Glutamatergic neuron (in vitro differentiated cells): Measurements from ENCODE around the gene OTX1. TPM values are rescaled to one million over a fixed set of nuclear protein-coding genes. Genes with fewer than 3 reads are reported as not detected.

Experiments used
- DNase-seq: peaks from one replicate; pipeline ENCODE4 v3.0.0; 2022
- H3K27ac Mint-ChIP-seq: one replicate; pipeline ENCODE4 v1.8.0; 2020; ENCODE audit warnings: mild to moderate bottlenecking, mixed read lengths, inconsistent platforms; ENCODE audit not compliant: unreplicated experiment
- H3K27me3 Mint-ChIP-seq: one replicate; pipeline ENCODE4 v1.8.0; 2020; ENCODE audit warnings: mild to moderate bottlenecking, moderate library complexity, mixed read lengths, inconsistent platforms; ENCODE audit not compliant: unreplicated experiment
- H3K36me3 Mint-ChIP-seq: one replicate; pipeline ENCODE4 v1.8.0; 2020; ENCODE audit warnings: mild to moderate bottlenecking, mixed read lengths, inconsistent platforms; ENCODE audit not compliant: unreplicated experiment
- H3K4me1 Mint-ChIP-seq: one replicate; pipeline ENCODE4 v1.8.0; 2020; ENCODE audit warnings: mild to moderate bottlenecking, low read depth, mixed read lengths, inconsistent platforms; ENCODE audit not compliant: unreplicated experiment
- H3K4me3 Mint-ChIP-seq: one replicate; pipeline ENCODE4 v1.8.0; 2020; ENCODE audit warnings: mild to moderate bottlenecking, mixed read lengths, inconsistent platforms; ENCODE audit not compliant: unreplicated experiment
- H3K9me3 Mint-ChIP-seq: one replicate; pipeline ENCODE4 v1.8.0; 2020; ENCODE audit warnings: mild to moderate bottlenecking, moderate library complexity, mixed read lengths, inconsistent platforms; ENCODE audit not compliant: unreplicated experiment
- total RNA-seq: library from RNA; stranded (reverse); fragmentation: NEBNext Ultra II Directional; extraction: Animal tissue kit (Norgen Biotek cat#: 25700); gene quantifications from one replicate; pipeline ENCODE4 v1.2.1, GENCODE V29; 2021; ENCODE audit not compliant: unreplicated experiment
- TF ChIP-seq, protein P1 (sequence below): fragments of 200-600 bp; sonication (generic); IDR thresholded peaks from one replicate; pipeline ENCODE4 v1.5.0; 2021; ENCODE audit not compliant: partially characterized antibody, unreplicated experiment

OTX1 gene
- total RNA-seq, 1 donor from 2014 or later, result 0.15 TPM

DNA sequence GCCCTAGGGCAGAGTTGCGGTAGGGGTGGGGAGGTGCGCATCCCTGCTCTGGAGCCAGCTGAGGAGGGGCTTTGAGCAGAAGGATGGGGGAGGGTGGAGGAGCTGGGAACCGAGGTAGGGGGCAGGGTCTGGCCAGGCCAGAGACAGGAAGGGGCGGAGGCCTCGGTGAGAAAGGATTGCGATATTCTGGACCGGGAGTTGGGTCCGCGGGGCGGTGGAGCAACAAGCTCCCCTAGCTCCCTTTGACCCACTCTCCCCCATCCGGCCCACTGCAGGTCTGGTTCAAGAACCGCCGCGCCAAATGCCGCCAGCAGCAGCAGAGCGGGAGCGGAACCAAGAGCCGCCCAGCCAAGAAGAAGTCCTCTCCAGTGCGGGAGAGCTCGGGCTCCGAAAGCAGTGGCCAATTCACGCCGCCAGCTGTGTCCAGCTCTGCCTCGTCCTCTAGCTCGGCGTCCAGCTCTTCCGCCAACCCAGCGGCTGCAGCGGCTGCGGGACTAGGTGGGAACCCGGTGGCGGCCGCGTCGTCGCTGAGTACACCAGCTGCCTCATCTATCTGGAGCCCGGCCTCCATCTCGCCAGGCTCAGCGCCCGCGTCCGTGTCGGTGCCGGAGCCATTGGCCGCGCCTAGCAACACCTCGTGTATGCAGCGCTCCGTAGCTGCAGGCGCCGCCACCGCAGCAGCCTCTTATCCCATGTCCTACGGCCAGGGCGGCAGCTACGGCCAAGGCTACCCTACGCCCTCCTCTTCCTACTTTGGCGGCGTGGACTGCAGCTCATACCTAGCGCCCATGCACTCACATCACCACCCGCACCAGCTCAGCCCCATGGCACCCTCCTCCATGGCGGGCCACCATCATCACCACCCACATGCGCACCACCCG, 4.8 kb downstream of the OTX1 start:
- Mint-ChIP-seq H3K27ac (no peak overlapping the region), H3K27me3 (peaks cover 53% of the 10 kb centered on the region), H3K36me3 (peaks cover 4% of the 10 kb centered on the region), H3K4me3 (peak overlapping the region; percentile 60), H3K9me3 (peaks cover 19% of the 10 kb centered on the region), H3K4me1 (peaks cover 16% of the 10 kb centered on the region)
- DNase-seq, result peak; percentile 68
- TF ChIP-seq, protein P1, sequence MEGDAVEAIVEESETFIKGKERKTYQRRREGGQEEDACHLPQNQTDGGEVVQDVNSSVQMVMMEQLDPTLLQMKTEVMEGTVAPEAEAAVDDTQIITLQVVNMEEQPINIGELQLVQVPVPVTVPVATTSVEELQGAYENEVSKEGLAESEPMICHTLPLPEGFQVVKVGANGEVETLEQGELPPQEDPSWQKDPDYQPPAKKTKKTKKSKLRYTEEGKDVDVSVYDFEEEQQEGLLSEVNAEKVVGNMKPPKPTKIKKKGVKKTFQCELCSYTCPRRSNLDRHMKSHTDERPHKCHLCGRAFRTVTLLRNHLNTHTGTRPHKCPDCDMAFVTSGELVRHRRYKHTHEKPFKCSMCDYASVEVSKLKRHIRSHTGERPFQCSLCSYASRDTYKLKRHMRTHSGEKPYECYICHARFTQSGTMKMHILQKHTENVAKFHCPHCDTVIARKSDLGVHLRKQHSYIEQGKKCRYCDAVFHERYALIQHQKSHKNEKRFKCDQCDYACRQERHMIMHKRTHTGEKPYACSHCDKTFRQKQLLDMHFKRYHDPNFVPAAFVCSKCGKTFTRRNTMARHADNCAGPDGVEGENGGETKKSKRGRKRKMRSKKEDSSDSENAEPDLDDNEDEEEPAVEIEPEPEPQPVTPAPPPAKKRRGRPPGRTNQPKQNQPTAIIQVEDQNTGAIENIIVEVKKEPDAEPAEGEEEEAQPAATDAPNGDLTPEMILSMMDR, result no peak

DNA sequence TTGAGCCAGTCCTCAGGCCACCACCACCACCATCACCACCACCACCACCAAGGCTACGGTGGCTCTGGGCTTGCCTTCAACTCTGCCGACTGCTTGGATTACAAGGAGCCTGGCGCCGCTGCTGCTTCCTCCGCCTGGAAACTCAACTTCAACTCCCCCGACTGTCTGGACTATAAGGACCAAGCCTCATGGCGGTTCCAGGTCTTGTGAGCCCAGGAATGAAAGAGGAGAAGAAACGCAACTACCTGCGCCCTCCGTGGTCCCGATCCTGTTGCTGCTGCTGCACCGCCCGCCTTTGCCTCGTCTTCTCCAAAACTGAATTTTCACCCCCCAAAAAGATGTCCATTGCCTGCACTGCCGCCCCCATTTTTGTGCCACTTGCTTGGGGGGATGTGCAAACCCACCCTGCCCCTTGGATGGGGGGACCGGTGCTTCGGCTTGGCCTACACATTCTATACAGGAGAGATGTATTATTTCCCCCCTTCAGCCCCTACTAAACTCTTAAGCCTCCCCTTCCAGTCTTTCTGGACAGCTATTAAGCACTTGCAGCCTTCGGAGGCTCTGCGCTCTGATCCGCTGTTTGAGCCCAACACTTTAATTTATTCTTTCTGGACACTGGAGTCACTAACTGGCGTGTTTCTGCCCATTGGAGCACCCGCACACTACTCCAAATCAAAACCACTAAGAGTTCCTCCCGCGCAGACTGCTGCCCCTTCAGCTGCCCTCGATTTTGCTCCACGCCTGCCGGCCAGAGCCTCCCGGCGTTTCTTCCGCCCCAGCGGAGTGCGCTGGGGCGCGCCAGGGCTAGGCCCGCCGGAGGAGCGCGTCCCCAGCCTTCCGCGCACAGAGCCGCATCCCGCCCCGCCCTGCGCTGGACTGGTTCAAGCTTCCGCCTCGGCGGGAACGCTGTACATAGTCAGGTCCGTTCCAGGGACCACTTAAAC, 5.7 kb downstream of the OTX1 start:
- peaks cover 52% of the 10 kb centered on the region for H3K27me3 Mint-ChIP-seq
- H3K4me3 Mint-ChIP-seq, result peak overlapping the region; percentile 60
- TF ChIP-seq, protein P1, result no peak
- peaks cover 4% of the 10 kb centered on the region for H3K36me3 Mint-ChIP-seq
- no peak overlapping the region for H3K27ac Mint-ChIP-seq
- peak; percentile 68 for DNase-seq
- H3K9me3 Mint-ChIP-seq, result peaks cover 17% of the 10 kb centered on the region
- peaks cover 16% of the 10 kb centered on the region for H3K4me1 Mint-ChIP-seq

DNA sequence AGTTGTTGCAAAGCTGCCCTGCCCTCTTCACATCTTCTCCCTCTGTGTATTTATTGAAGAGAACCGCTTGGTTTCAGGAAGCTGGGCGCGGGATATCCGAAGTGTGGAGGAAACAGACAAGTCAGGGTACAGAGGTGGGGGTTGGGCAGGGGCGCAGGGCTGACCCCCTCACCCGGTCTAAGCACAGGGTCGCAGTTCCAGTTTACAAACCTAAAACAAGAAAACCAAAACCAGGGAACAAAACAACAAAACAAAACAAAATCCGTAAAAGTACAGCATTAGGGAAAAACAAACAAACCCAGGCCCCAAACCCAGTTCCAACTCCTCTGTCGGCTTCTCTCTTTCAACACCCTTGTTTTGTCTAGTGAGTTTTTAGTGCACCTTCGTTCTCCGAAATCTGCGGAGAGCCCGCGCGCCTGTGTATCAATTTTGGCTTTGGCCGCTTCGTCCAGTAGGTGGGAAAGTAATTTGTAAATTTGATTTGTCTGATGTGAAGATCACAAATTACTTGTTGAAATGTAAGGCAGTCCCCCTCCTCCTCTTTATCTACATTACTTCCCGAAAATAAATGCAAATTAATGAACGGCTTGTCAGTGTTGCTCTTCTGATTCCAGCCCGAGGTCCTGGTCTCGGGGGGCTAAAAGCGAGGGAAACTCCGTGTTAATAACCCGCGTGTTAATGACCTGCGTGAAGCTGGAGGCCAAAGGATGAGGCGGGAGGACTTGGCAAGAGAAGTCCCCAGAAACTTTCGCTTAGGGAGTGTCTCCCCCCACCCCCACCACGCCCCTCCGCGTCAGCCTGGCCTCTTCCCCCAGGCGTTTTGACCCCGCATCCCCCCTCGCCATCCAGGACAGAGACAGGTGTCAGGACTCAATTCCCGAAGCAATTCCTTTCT, 6.9 kb downstream of the OTX1 start:
- DNase-seq, result no peak
- H3K4me1 Mint-ChIP-seq, result peaks cover 16% of the 10 kb centered on the region
- no peak overlapping the region for H3K27ac Mint-ChIP-seq
- TF ChIP-seq, protein P1, result no peak
- peaks cover 4% of the 10 kb centered on the region for H3K36me3 Mint-ChIP-seq
- peaks cover 14% of the 10 kb centered on the region for H3K9me3 Mint-ChIP-seq
- no peak overlapping the region for H3K4me3 Mint-ChIP-seq
- peaks cover 47% of the 10 kb centered on the region for H3K27me3 Mint-ChIP-seq

DNA sequence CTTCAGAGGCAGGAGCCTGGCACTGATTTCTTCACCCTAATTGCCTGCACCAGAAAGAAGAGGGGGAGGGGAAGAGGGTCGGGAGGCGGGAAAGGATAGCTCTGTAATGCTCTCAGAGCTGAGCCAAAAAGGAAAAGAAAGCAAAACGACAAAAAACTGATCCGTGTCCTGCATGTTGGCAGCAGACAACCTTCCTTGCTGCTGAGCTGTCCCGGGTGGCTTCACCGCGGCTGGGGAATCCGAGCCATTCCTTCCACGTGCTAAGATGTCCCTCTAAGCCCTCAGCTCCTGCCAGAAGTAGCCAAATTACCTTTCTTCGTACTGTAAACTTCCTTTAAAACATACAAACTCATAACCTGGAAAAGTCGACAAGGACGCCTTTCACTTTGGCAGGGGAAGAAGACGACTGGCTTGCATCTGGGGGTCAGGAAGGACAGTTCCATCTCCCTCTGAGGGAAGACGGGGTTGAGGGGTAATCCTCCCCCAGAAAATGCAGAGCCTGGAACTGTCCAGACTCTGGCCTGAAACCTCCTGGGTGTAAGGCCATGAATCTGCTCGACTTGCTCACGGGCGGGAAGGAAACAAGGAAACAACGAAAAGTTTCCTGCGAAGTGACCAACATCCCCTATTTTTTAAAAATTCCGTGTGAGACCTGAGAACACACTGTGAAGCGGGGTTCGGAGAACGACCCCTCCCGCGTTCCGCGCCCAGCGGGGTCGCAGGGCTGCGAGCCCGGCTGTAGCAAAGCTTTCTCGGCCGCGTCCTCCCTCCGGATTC, 7.7 kb downstream of the OTX1 start:
- TF ChIP-seq, protein P1, result no peak
- peaks cover 16% of the 10 kb centered on the region for H3K4me1 Mint-ChIP-seq
- H3K9me3 Mint-ChIP-seq, result peaks cover 14% of the 10 kb centered on the region
- H3K4me3 Mint-ChIP-seq, result peak overlapping the region; percentile 42
- H3K27ac Mint-ChIP-seq, result no peak overlapping the region
- DNase-seq, result peak; percentile 22
- H3K27me3 Mint-ChIP-seq, result peaks cover 45% of the 10 kb centered on the region
- H3K36me3 Mint-ChIP-seq, result peaks cover 4% of the 10 kb centered on the region
